Measurements from ENCODE around the gene MATN3. TPM values are rescaled to one million over a fixed set of nuclear protein-coding genes. Genes with fewer than 3 reads are reported as not detected.
"Not testable (repeated sequence)": the region's sequence is repeated elsewhere in the genome, so short reads cannot be mapped to it uniquely, and the experiment has no call there.

Gene MATN3
- polyA plus RNA-seq, 3 donors from 2014 or later: not detected

DNA sequence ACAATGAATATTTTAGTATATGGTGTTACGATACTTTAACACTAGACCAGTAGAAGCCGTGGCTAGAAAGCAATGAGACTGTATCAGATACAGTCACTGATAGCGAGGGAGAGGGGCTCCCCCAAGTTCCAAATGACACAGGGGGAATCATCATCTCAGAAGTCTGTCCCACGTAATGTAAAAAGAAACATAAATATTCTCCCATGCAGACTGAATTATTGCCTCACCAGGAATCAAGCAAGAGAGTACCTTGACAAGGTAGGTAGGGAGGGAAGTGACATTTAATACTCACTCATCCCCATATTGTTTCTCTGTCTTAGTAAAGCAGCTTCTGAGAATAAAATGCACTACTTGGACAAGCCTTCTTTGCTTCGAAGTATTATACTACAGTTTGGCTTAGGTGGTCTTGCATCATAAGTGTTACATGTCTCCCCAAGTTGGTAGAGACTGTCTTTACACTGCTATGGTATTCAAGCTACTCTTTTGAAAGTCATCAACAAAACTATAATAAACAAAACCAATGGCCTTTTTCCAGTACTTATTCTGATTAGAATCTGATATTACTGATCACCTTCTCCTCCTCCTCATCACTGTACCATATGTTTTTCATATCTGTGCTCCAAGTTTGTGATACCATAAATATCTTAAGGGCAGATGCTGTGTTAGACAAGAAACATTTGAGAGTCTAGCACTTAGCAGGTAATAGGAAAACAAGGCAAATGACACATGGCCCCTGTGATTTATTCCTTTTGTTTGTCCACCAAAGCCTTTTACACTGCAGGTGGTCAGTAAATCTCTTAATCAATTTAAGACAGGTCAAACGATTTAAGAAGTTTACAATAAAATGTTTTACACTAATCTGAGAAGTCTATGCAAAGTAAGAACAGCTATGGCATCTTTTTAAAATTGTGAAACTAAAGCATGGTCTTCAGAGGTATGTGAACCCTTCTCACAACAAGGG, 36.3 kb upstream of the MATN3 start:
- peaks cover 31 to 33% of the 10 kb centered on the region in 2 donors for H3K4me1 Mint-ChIP-seq
- no peaks in the 10 kb centered on the region for H3K9me3 Mint-ChIP-seq
- H3K27me3 Mint-ChIP-seq (ENCODE audit: low read depth in 3 of 3): peaks cover 4 to 7% (median 5%) of the 10 kb centered on the region in 3 donors
- DNase-seq: no peak
- peak overlapping the region in 2 of 5 donors; percentile 14 to 34 for H3K4me3 Mint-ChIP-seq
- H3K36me3 Mint-ChIP-seq: no peaks in the 10 kb centered on the region
- peak overlapping the region in 2 of 6 donors; percentile 31 to 43 for H3K27ac Mint-ChIP-seq

DNA sequence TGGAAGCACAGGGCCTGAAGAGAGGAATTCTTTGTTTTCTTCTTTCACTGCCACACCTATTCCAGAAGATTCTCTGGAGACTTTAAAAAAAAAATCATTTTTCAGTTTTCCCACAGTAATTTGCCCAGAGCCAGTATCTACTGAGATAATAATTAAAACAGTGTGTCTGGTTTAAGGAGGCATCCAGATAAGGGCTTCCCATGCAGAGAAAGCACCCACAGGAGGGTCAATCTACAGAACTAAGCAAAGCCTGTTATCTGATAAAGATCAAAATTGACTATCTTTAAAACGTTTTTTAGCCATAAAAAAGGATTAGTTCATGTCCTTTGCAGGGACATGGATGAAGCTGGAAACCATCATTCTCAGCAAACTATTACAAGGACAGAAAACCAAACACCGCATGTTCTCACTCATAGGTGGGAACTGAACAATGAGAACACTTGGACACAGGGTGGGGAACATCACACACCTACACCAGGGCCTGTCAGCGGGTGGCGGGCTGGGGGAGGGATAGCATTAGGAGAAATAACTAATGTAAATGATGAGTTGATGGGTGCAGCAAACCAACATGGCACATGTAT, 33.3 kb upstream of the MATN3 start:
- not testable (repeated sequence) for H3K36me3 Mint-ChIP-seq; H3K27me3 Mint-ChIP-seq (ENCODE audit: low read depth in 3 of 3); DNase-seq; H3K4me3 Mint-ChIP-seq; H3K27ac Mint-ChIP-seq; H3K9me3 Mint-ChIP-seq
- peaks cover 36 to 37% of the 10 kb centered on the region in 2 donors for H3K4me1 Mint-ChIP-seq

DNA sequence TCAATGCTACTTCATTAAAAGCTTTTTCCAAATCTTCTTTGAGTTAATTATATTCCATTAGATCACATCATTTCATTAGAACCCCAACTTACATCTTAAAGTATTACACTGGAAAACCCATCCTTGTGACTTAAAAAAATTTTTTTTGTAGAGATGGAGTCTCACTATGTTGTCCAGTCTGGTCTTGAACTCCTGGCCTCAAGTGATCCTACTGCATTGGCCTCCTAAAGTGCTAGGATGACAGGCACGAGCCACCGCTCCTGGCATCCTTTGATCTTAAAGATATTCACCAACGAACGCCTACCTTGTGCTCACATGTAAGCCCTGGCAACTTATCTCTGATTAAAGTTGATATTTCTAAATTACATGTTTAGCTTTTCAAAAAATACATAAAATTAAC, 32.3 kb upstream of the MATN3 start:
- H3K9me3 Mint-ChIP-seq: no peaks in the 10 kb centered on the region
- no peak overlapping the region for H3K27ac Mint-ChIP-seq
- DNase-seq: no peak
- peaks cover 27% of the 10 kb centered on the region in 2 donors for H3K4me1 Mint-ChIP-seq
- H3K36me3 Mint-ChIP-seq: peaks cover 6 to 8% (median 6%) of the 10 kb centered on the region in 3 donors
- peaks cover 0 to 1% (median 0%) of the 10 kb centered on the region in 3 donors for H3K27me3 Mint-ChIP-seq (ENCODE audit: low read depth in 3 of 3)
- no peak overlapping the region for H3K4me3 Mint-ChIP-seq

DNA sequence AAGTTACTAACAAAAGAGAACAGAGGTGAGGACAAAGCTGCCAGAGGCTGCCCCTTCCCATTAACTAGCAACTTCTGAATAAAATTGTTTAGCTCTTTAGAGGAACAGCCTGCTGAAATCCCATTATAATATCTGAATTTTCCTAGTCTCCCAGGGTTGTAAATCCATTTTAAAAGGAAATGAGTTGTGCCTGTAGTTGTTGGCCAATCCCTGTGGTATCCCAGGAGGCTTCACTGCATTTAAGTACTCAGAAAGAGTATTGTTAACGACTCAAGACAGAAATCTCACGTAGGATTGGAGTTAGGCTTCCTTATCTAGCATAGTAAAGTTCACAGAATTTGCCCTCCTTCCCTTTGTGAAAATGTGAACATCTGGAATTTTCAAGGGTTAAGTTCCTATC, 30.1 kb upstream of the MATN3 start:
- H3K27me3 Mint-ChIP-seq (ENCODE audit: low read depth in 3 of 3): no peaks in the 10 kb centered on the region
- peaks cover 10 to 12% of the 10 kb centered on the region in 2 donors for H3K4me1 Mint-ChIP-seq
- H3K9me3 Mint-ChIP-seq: no peaks in the 10 kb centered on the region
- no peak overlapping the region for H3K27ac Mint-ChIP-seq
- DNase-seq: no peak
- H3K4me3 Mint-ChIP-seq: no peak overlapping the region
- H3K36me3 Mint-ChIP-seq: peaks cover 6 to 19% (median 14%) of the 10 kb centered on the region in 3 donors

DNA sequence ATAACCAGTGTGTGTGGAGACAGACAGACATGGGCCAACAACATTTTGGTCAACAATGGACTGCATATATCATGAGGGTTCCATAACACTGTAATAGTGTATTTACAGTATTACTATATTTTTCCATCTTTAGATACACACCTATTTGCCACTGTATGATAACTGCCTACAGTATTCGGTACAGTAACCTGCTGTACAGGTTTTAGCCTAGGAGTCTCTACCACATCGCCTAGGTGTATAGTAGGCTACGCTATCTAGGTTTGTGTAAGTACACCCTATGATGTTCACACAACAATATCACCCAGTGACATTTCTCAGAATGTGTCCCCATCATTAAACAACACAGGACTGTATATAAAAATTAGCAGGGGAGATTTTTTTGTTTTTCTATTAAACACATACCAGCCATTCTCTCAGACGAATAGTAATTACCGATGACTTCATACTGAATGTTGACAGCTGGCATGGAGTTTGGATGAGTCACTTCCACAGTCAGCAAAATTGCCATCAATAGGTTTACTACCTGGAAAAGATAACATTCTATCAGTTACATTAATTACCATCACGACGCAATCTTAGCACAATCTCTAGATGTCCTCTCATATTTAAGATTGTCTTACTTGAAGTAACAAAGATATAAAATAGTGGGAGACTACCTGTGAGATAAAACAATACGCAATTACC, 28.2 kb upstream of the MATN3 start:
- no peaks in the 10 kb centered on the region for H3K9me3 Mint-ChIP-seq
- no peak for DNase-seq
- H3K27me3 Mint-ChIP-seq (ENCODE audit: low read depth in 3 of 3): no peaks in the 10 kb centered on the region
- peaks cover 9 to 18% of the 10 kb centered on the region in 2 donors for H3K4me1 Mint-ChIP-seq
- H3K27ac Mint-ChIP-seq: no peak overlapping the region
- peaks cover 14 to 35% (median 28%) of the 10 kb centered on the region in 3 donors for H3K36me3 Mint-ChIP-seq
- H3K4me3 Mint-ChIP-seq: no peak overlapping the region

DNA sequence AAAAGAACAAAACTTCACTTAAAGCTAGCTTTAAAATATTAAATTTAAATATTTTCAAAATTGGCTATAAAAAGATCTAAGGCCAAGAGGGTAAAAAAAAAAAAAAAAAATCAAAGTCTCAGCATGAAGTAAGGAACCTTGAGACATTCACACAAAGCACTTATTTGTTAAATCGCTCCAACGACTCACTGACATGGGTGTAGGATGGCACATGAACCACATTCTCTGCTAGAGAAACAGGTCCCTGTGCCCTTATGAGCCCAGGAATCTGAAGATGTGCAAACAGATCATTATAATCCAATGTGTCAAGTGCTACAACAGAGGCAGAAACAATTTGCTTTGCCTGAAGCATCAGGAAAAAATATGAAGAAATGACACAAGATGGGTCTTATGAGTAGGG, 25.2 kb upstream of the MATN3 start:
- no peak for DNase-seq
- Mint-ChIP-seq H3K27ac (peak overlapping the region in 1 of 6 donors; percentile 31), H3K9me3 (no peaks in the 10 kb centered on the region), H3K4me1 (peaks cover 5 to 11% of the 10 kb centered on the region in 2 donors), H3K27me3 (ENCODE audit: low read depth in 3 of 3) (no peaks in the 10 kb centered on the region), H3K4me3 (no peak overlapping the region), H3K36me3 (peaks cover 20 to 60% (median 35%) of the 10 kb centered on the region in 3 donors)

DNA sequence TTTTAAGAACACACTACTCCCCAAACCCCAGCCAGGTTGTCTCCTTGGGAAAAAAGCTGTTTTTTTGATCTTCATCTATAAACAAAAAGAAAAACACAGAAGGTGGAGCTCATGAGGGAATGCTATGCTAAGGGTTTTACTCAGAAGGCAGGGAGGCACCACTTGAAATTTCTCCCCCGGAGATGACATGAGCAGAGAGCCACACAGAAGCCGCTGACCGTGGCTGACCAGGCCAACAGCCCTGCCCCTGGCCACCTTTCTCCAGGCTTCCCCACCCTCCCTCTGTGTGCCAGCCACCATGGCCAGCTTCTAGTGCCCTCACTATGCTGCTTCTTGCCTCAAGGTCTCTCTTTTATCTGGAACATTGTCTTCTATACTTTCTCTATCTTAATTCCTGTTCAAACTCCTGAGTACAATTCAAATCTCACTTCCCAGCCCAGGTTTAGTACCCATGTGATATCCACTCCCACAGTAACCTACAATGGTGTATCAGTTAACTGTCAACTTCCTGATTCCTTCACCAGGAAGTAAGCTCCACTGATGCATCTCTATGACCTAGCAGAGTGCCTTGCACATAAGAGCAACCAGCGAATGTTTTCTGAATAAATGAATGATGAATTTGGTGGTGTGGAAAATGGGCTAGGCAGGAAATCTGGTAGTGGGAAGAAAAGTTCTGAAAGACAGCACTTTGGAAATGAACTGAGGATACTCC, 23.6 kb upstream of the MATN3 start:
- Mint-ChIP-seq H3K9me3 (no peaks in the 10 kb centered on the region), H3K27ac (peak overlapping the region in 3 of 6 donors; percentile 3 to 24 (median 11)), H3K4me3 (no peak overlapping the region), H3K36me3 (peaks cover 26 to 75% (median 50%) of the 10 kb centered on the region in 3 donors), H3K27me3 (ENCODE audit: low read depth in 3 of 3) (no peaks in the 10 kb centered on the region), H3K4me1 (peaks cover 2 to 11% of the 10 kb centered on the region in 2 donors)
- DNase-seq: no peak

DNA sequence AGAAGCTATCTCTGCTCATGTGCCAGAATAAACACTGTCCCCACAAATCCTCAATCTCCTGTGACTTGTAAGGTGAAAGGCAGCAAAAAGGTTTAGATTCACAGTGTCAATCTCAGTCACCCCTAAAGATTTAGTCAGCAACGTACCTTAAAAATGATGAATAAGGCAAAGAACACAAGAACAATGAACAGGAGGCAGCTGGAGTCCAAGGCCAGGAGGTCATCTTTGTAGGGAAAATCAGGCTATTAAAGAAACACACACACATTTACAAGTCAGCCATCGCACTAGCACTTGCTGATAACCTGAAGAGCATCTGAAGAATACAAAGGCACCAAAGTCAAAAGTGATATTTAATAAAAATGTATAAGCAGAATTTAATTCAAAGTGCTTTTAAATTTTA, 22.4 kb upstream of the MATN3 start:
- Mint-ChIP-seq H3K36me3 (peaks cover 32 to 77% (median 52%) of the 10 kb centered on the region in 3 donors), H3K4me3 (no peak overlapping the region), H3K4me1 (peaks cover 2 to 11% of the 10 kb centered on the region in 2 donors), H3K9me3 (no peaks in the 10 kb centered on the region), H3K27me3 (ENCODE audit: low read depth in 3 of 3) (no peaks in the 10 kb centered on the region), H3K27ac (peak overlapping the region in 1 of 6 donors; percentile 27)
- no peak for DNase-seq

DNA sequence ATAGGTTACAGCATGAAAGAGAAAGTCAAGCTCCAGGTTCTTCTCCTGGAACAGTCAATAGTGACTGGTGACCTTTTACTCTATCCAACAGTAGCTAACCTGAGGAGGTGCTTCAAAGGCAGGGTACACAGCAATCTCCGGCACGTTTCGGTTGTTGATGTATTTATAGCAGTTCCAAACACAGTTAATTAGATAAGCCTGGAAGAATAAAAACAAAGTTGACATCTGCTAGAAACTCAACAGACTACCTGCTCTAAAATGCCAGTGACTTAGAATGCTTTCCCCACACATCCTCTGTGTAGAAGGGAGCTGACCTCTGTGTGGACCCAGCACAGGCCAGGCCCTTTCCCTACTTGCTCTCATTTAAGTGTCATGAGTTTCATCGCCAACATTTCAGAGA, 21.8 kb upstream of the MATN3 start:
- H3K4me1 Mint-ChIP-seq: peaks cover 2 to 11% of the 10 kb centered on the region in 2 donors
- H3K27ac Mint-ChIP-seq: no peak overlapping the region
- no peaks in the 10 kb centered on the region for H3K27me3 Mint-ChIP-seq (ENCODE audit: low read depth in 3 of 3)
- H3K36me3 Mint-ChIP-seq: peaks cover 38 to 83% (median 59%) of the 10 kb centered on the region in 3 donors
- H3K9me3 Mint-ChIP-seq: no peaks in the 10 kb centered on the region
- DNase-seq: no peak
- H3K4me3 Mint-ChIP-seq: no peak overlapping the region

DNA sequence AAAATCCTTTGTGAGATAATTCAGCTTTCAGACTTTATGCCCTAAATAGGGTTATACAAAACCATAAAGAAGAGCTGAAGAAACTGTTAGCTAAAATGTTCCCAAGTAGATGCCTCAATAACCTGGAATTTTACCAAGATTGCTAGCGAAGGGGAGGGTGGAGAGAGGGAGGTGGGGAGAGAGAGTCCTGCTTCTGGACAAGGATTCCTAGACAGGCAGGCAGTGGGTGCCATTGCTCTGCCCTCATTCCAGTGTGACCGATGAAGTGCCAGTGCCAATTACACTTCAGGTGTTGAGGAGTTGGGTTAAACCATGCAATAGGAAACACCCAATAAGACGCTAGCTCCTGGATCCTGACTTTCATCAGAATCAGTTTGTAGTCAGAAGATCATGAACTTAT, 20.9 kb upstream of the MATN3 start:
- H3K4me1 Mint-ChIP-seq: peaks cover 2 to 11% of the 10 kb centered on the region in 2 donors
- H3K9me3 Mint-ChIP-seq: no peaks in the 10 kb centered on the region
- peaks cover 0 to 2% (median 0%) of the 10 kb centered on the region in 3 donors for H3K27me3 Mint-ChIP-seq (ENCODE audit: low read depth in 3 of 3)
- H3K4me3 Mint-ChIP-seq: no peak overlapping the region
- no peak for DNase-seq
- no peak overlapping the region for H3K27ac Mint-ChIP-seq
- peaks cover 47 to 88% (median 66%) of the 10 kb centered on the region in 3 donors for H3K36me3 Mint-ChIP-seq

DNA sequence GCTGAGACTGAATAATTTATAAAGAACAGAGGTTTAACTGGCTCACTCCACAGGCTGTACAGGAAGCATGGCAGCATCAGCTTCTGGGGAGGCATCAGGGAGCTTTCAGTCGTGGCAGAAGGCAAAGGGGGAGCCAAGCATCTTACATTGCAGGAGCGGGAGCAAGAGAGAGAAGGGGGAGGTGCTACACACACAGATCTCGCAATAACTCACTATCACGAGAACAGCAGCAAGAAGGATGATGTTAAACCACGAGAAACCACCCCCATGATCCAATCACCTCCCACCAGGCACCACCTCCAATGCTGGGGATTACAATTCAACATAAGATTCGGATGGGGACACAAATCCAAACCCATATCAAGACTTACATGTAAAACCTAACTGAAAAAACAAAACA, 17.8 kb upstream of the MATN3 start:
- Mint-ChIP-seq H3K36me3 (peaks cover 46 to 69% (median 46%) of the 10 kb centered on the region in 3 donors), H3K27ac (peak overlapping the region in 1 of 6 donors; percentile 19), H3K4me1 (no peaks in the 10 kb centered on the region), H3K27me3 (ENCODE audit: low read depth in 3 of 3) (peaks cover 0 to 2% (median 0%) of the 10 kb centered on the region in 3 donors), H3K4me3 (no peak overlapping the region), H3K9me3 (no peaks in the 10 kb centered on the region)
- no peak for DNase-seq

DNA sequence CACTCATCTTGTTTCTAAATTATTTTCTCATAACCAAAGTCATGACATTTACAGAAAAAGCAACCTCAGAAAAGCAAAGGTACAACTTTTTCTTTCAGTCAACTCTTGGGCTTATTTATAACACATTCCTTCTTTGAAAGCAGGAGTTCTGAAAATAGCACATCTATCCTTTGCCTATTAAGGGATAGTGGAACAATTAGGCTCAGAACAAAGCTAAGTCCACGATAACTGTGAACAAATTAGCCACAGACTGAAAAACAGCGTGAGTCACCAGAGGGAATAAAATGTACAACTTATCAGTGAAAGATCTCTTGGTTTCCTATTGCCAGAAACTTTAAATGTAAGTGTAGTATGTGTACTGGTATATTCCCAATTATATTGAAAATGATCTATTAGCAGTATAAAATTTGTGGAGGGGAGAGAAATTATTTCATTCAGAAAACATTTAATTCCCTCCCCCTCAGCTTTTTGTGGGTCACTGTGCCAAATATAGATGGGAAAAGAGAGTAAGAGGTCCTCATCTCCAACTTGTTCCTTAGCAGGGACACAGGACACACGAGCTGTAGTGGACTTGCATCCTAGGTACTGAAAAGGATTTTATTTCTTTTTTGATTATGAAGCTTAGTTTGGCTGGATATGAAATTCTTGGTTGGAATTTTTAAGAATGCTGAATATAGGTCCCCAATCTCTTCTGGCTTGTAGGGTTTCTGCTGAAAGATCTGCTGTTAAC, 15.4 kb upstream of the MATN3 start:
- Mint-ChIP-seq H3K4me3 (no peak overlapping the region), H3K9me3 (no peaks in the 10 kb centered on the region), H3K36me3 (peaks cover 41 to 52% (median 46%) of the 10 kb centered on the region in 3 donors)

DNA sequence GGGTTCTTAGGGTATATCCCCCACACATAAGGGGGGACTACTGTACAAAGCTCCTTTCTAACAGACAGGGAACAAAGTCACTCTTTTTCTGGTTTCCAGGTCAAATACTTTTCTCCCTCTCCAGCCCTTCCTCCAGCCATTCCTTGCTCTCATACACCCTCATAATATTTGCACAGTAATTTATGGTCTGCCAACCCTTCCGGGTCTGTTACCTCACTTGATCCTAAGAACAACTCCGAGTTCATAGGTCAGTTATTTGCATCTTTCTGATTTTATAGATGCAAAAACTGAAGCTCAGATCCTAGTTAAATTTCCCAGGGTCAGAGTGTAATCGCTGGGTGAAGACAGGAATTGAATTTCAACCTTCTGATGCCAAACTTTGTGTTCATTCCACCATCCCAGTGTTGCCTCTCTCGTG, 14.8 kb upstream of the MATN3 start:
- Mint-ChIP-seq H3K36me3 (peaks cover 35 to 49% (median 48%) of the 10 kb centered on the region in 3 donors), H3K4me1 (no peaks in the 10 kb centered on the region)

More for the DNA sequence above, 15.4 kb upstream of the MATN3 start:
- DNase-seq: no peak
- Mint-ChIP-seq H3K4me1 (no peaks in the 10 kb centered on the region), H3K27me3 (ENCODE audit: low read depth in 3 of 3) (peaks cover 0 to 2% (median 0%) of the 10 kb centered on the region in 3 donors), H3K27ac (no peak overlapping the region)

More for the DNA sequence above, 14.8 kb upstream of the MATN3 start:
- H3K9me3 Mint-ChIP-seq: peaks cover 0 to 1% (median 0%) of the 10 kb centered on the region in 6 donors
- H3K4me3 Mint-ChIP-seq: no peak overlapping the region
- no peak overlapping the region for H3K27ac Mint-ChIP-seq
- DNase-seq: no peak
- H3K27me3 Mint-ChIP-seq (ENCODE audit: low read depth in 3 of 3): peaks cover 0 to 2% (median 0%) of the 10 kb centered on the region in 3 donors

All from immature natural killer cell (primary cell).